WTC11 (cell line): ENCODE results near the gene AP2M1. TPM values are rescaled to one million over a fixed set of nuclear protein-coding genes. Genes with fewer than 3 reads are reported as not detected.

Experiments used
- ATAC-seq: fragments of 200-7000 bp; cut with Tn5 transposase; 2 replicates; pipeline ENCODE4 v1.10.0; 2021; ENCODE audit warnings: mild to moderate bottlenecking, moderate library complexity
- CTCF ChIA-PET: fragments of 300-600 bp; sonication (Branson Sonifier 250); formaldehyde crosslinking; loops from one replicate; lab custom pipeline; 2021; ENCODE audit warnings: antibody characterized with exemption; lab: Charles Lee
- POLR2A ChIA-PET: fragments of 350-600 bp; sonication (Branson Sonifier 250); formaldehyde crosslinking; loops from one replicate; lab custom pipeline; 2021; ENCODE audit warnings: antibody characterized with exemption; lab: Charles Lee
- DNase-seq: peaks from one replicate; pipeline ENCODE4 v3.0.0; 2021; ENCODE audit warnings: low spot score
- H3K27ac Mint-ChIP-seq: 2 replicates; pipeline ENCODE4 v1.8.0; 2021; ENCODE audit warnings: mixed read lengths
- H3K27me3 Mint-ChIP-seq: 2 replicates; pipeline ENCODE4 v1.8.0; 2021; ENCODE audit warnings: low read depth, mild to moderate bottlenecking, moderate library complexity, mixed read lengths
- H3K36me3 Mint-ChIP-seq: 2 replicates; pipeline ENCODE4 v1.8.0; 2021; ENCODE audit warnings: mixed read lengths
- H3K4me1 Mint-ChIP-seq: 2 replicates; pipeline ENCODE4 v1.8.0; 2022; ENCODE audit warnings: mixed read lengths
- H3K4me3 Mint-ChIP-seq: 2 replicates; pipeline ENCODE4 v1.8.0; 2021; ENCODE audit warnings: mild to moderate bottlenecking, moderate library complexity, mixed read lengths
- H3K9me3 Mint-ChIP-seq: 2 replicates; pipeline ENCODE4 v1.8.0; 2021; ENCODE audit warnings: mixed read lengths
- AFF4 ChIP-seq: sonication (generic); formaldehyde crosslinking; IDR thresholded peaks from 2 replicates; pipeline ENCODE4 v1.8.1; 2023; ENCODE audit warnings: mild to moderate bottlenecking, missing genetic modification reagents, borderline replicate concordance
- ARID4B ChIP-seq: sonication (generic); formaldehyde crosslinking; IDR thresholded peaks from 2 replicates; pipeline ENCODE4 v1.8.0; 2023; ENCODE audit warnings: missing genetic modification reagents, mild to moderate bottlenecking, borderline replicate concordance
- ATF3 ChIP-seq: sonication (generic); formaldehyde crosslinking; conservative IDR thresholded peaks from 2 replicates; pipeline ENCODE4 v1.8.1; 2022; ENCODE audit warnings: mild to moderate bottlenecking, missing genetic modification reagents
- CBFB ChIP-seq: sonication (generic); formaldehyde crosslinking; IDR thresholded peaks from 2 replicates; pipeline ENCODE4 v1.8.1; 2022; ENCODE audit warnings: mild to moderate bottlenecking, low read depth, missing genetic modification reagents
- CTCF ChIP-seq: fragments of 200-600 bp; IDR thresholded peaks from 2 replicates; pipeline ENCODE4 v1.8.0; 2022; ENCODE audit warnings: antibody characterized with exemption
- E2F4 ChIP-seq: sonication (generic); formaldehyde crosslinking; IDR thresholded peaks from 2 replicates; pipeline ENCODE4 v1.8.1; 2022; ENCODE audit warnings: low read depth, mild to moderate bottlenecking, moderate library complexity, missing genetic modification reagents, borderline replicate concordance
- GRHL2 ChIP-seq: fragments of 250-450 bp; sonication (Bioruptor Pico); IDR thresholded peaks from 2 replicates; pipeline ENCODE4 v1.8.0; 2022; ENCODE audit warnings: mild to moderate bottlenecking, moderate library complexity; ENCODE audit not compliant: insufficient replicate concordance, severe bottlenecking
- GTF2I ChIP-seq: fragments of 250-450 bp; sonication (Bioruptor Pico); conservative IDR thresholded peaks from 2 replicates; pipeline ENCODE4 v1.4.0; 2021; ENCODE audit warnings: mild to moderate bottlenecking
- KAT7 ChIP-seq: sonication (generic); formaldehyde crosslinking; IDR thresholded peaks from 2 replicates; pipeline ENCODE4 v1.8.1; 2023; ENCODE audit warnings: missing genetic modification reagents, mild to moderate bottlenecking, borderline replicate concordance
- MXD4 ChIP-seq: fragments of 250-450 bp; sonication (Bioruptor Pico); IDR thresholded peaks from 2 replicates; pipeline ENCODE4 v1.8.0; 2021; ENCODE audit warnings: mild to moderate bottlenecking, moderate library complexity, borderline replicate concordance
- NFE2L1 ChIP-seq: sonication (generic); formaldehyde crosslinking; IDR thresholded peaks from 2 replicates; pipeline ENCODE4 v1.8.1; 2023; ENCODE audit warnings: missing genetic modification reagents
- PRRX2 ChIP-seq: fragments of 250-450 bp; sonication (Bioruptor Pico); IDR thresholded peaks from 2 replicates; pipeline ENCODE4 v1.8.0; 2021; ENCODE audit warnings: mild to moderate bottlenecking
- RELA ChIP-seq: sonication (generic); formaldehyde crosslinking; IDR thresholded peaks from 2 replicates; pipeline ENCODE4 v1.8.1; 2022; ENCODE audit warnings: missing genetic modification reagents, mild to moderate bottlenecking, borderline replicate concordance
- RORB ChIP-seq: fragments of 250-450 bp; sonication (Bioruptor Pico); IDR thresholded peaks from 2 replicates; pipeline ENCODE4 v1.9.0; 2021; ENCODE audit warnings: mild to moderate bottlenecking
- SP1 ChIP-seq: sonication (generic); formaldehyde crosslinking; conservative IDR thresholded peaks from 2 replicates; pipeline ENCODE4 v1.8.1; 2022; ENCODE audit warnings: missing genetic modification reagents
- TP53 ChIP-seq: sonication (generic); formaldehyde crosslinking; IDR thresholded peaks from 2 replicates; pipeline ENCODE4 v1.8.1; 2023; ENCODE audit warnings: mild to moderate bottlenecking, missing genetic modification reagents
- ZBTB43 ChIP-seq: sonication (generic); formaldehyde crosslinking; IDR thresholded peaks from 2 replicates; pipeline ENCODE4 v1.8.1; 2023; ENCODE audit warnings: mild to moderate bottlenecking, missing genetic modification reagents
- ZMAT4 ChIP-seq: fragments of 250-450 bp; sonication (Bioruptor Pico); IDR thresholded peaks from 2 replicates; pipeline ENCODE4 v1.9.0; 2021; ENCODE audit warnings: mild to moderate bottlenecking
- ZNF671 ChIP-seq: fragments of 250-450 bp; sonication (Bioruptor Pico); IDR thresholded peaks from 2 replicates; pipeline ENCODE4 v1.8.0; 2021; ENCODE audit warnings: mild to moderate bottlenecking
- total RNA-seq: library from RNA; stranded (reverse); gene quantifications from 3 replicates; pipeline ENCODE4 v1.2.3, GENCODE V29; 2021

AP2M1 gene
- total RNA-seq, 1 experiment from 2014 or later: 399 TPM

- H3K36me3 Mint-ChIP-seq: peaks cover 58% of the 10 kb centered on the region
- no peak overlapping the region for H3K4me3 Mint-ChIP-seq
- DNase-seq (no peak), ATAC-seq (no peak)
- no peaks in the 10 kb centered on the region for H3K9me3 Mint-ChIP-seq
- H3K4me1 Mint-ChIP-seq: peaks cover 28% of the 10 kb centered on the region
- H3K27ac Mint-ChIP-seq: peak overlapping the region; percentile 27
- CTCF ChIA-PET: no interaction called here
- H3K27me3 Mint-ChIP-seq: no peaks in the 10 kb centered on the region
- TF ChIP-seq ZBTB43 (CRISPR knock-in tag) (no peak), E2F4 (CRISPR knock-in tag) (no peak), ATF3 (no peak), GTF2I (no peak), ZNF671 (no peak), ARID4B (CRISPR knock-in tag) (no peak)
- POLR2A ChIA-PET: no interaction called here
Observed at GRCh38 chr3:184178521-184179138, 4.0 kb downstream of the AP2M1 start.

- no peak for ATAC-seq
- Mint-ChIP-seq H3K36me3 (peaks cover 66% of the 10 kb centered on the region), H3K27me3 (no peaks in the 10 kb centered on the region), H3K27ac (no peak overlapping the region), H3K4me1 (peaks cover 35% of the 10 kb centered on the region), H3K9me3 (no peaks in the 10 kb centered on the region), H3K4me3 (no peak overlapping the region)
- TF ChIP-seq SP1 (no peak), MXD4 (no peak), KAT7 (CRISPR knock-in tag) (no peak)
- CTCF ChIA-PET: interaction anchor here (0.8 to 1.3 kb wide), 2 partner anchors 35 to 48 kb away, joined by 3 to 5 read pairs; no protein-coding TSS in a partner anchor
- no peak for DNase-seq
- POLR2A ChIA-PET: no interaction called here
Observed at GRCh38 chr3:184180165-184180564, 5.5 kb downstream of the AP2M1 start.

- ATAC-seq (no peak), DNase-seq (no peak)
- CTCF ChIA-PET: interaction anchor here (0.8 to 1.3 kb wide), 2 partner anchors 36 to 46 kb away, joined by 3 to 5 read pairs; no protein-coding TSS in a partner anchor
- Mint-ChIP-seq H3K4me3 (no peak overlapping the region), H3K27ac (no peak overlapping the region; the same call in 1 of the 2 replicates), H3K27me3 (no peaks in the 10 kb centered on the region), H3K9me3 (no peaks in the 10 kb centered on the region), H3K36me3 (peaks cover 66% of the 10 kb centered on the region), H3K4me1 (peaks cover 30% of the 10 kb centered on the region)
- POLR2A ChIA-PET: no interaction called here
- TF ChIP-seq RORB (CRISPR knock-in tag) (no peak), CTCF (no peak), NFE2L1 (CRISPR knock-in tag) (no peak), TP53 (no peak), RELA (CRISPR knock-in tag) (no peak), AFF4 (no peak), ZMAT4 (CRISPR knock-in tag) (no peak), GRHL2 (CRISPR knock-in tag) (no peak), CBFB (CRISPR knock-in tag) (no peak), PRRX2 (CRISPR knock-in tag) (no peak)
Observed at GRCh38 chr3:184181596-184181995, 6.9 kb downstream of the AP2M1 start.
